SK-N-SH (cell line): ENCODE data around the gene RBM14.

Experiments
- RAD21 ChIP-seq: IDR thresholded peaks from 2 replicates; pipeline ENCODE4 v1.6.1; 2012; ENCODE audit warnings: mild to moderate bottlenecking, low read length
- RFX5 ChIP-seq: IDR thresholded peaks from 2 replicates; pipeline ENCODE4 v1.6.1; 2012; ENCODE audit warnings: mild to moderate bottlenecking, improper control_type of control experiment, low read length
- TAF1 ChIP-seq: IDR thresholded peaks from 2 replicates; pipeline ENCODE4 v1.6.1; 2012; ENCODE audit warnings: low read depth, mild to moderate bottlenecking, low read length, moderate library complexity, borderline replicate concordance
- TF ChIP-seq, protein P1 (sequence below): fragments of 200-600 bp; sonication (generic); IDR thresholded peaks from 2 replicates; pipeline ENCODE4 v1.6.1; 2017; ENCODE audit warnings: antibody characterized with exemption, mild to moderate bottlenecking, moderate library complexity

DNA sequence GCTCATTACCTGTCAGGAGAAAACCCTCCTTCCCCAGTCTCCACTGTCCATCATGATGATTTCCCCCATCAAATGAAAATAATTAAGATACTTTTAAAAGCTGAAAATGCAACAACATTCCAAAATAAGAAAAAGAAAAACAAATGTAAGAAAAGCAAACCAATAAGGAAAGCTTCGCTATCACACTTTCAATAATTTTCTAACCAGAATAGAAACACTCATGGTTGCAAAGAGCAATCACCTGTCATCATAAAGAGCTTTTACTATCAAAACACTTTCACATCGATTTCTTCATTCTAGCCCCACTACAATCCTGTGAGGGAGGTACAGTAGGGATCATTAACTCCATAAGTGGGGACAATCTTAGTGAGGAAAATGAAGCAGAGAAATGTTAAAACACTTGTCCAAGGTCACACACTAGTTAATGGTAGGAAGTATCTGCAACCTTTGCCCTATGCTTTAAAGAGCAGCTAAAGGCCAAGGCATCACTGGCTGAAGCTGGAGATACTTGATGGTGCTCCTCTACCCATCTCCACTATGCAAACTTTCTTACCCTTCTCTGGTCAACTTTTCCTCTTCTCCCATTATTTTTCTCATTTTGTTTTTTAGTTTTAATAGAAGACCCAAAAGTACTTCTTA is 58.7 kb downstream of the RBM14 start:
- TF ChIP-seq, protein P1, sequence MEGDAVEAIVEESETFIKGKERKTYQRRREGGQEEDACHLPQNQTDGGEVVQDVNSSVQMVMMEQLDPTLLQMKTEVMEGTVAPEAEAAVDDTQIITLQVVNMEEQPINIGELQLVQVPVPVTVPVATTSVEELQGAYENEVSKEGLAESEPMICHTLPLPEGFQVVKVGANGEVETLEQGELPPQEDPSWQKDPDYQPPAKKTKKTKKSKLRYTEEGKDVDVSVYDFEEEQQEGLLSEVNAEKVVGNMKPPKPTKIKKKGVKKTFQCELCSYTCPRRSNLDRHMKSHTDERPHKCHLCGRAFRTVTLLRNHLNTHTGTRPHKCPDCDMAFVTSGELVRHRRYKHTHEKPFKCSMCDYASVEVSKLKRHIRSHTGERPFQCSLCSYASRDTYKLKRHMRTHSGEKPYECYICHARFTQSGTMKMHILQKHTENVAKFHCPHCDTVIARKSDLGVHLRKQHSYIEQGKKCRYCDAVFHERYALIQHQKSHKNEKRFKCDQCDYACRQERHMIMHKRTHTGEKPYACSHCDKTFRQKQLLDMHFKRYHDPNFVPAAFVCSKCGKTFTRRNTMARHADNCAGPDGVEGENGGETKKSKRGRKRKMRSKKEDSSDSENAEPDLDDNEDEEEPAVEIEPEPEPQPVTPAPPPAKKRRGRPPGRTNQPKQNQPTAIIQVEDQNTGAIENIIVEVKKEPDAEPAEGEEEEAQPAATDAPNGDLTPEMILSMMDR = no peak
- TF ChIP-seq RAD21 (no peak), TAF1 (no peak), RFX5 (no peak)
